Dermis microvascular lymphatic vessel endothelial cell (primary cell): ENCODE results near the gene FAM199X. TPM values are rescaled to one million over a fixed set of nuclear protein-coding genes. Genes with fewer than 3 reads are reported as not detected.

Experiments
- DNase-seq, 2 donors: peaks; one replicate each; pipeline versions ENCODE4 v3.0.0 to v3.0.0-alpha.2; 2010; ENCODE audit warnings: low read depth in 2 of 2
- total RNA-seq: library from RNA; depleted of rRNA; stranded (reverse); fragments of >200 nt; gene quantifications from 2 replicates; pipeline ENCODE4 v1.2.1, GENCODE V29; 2014

The FAM199X gene
- total RNA-seq = 22.6 and 23.5 TPM in 2 replicates

DNA sequence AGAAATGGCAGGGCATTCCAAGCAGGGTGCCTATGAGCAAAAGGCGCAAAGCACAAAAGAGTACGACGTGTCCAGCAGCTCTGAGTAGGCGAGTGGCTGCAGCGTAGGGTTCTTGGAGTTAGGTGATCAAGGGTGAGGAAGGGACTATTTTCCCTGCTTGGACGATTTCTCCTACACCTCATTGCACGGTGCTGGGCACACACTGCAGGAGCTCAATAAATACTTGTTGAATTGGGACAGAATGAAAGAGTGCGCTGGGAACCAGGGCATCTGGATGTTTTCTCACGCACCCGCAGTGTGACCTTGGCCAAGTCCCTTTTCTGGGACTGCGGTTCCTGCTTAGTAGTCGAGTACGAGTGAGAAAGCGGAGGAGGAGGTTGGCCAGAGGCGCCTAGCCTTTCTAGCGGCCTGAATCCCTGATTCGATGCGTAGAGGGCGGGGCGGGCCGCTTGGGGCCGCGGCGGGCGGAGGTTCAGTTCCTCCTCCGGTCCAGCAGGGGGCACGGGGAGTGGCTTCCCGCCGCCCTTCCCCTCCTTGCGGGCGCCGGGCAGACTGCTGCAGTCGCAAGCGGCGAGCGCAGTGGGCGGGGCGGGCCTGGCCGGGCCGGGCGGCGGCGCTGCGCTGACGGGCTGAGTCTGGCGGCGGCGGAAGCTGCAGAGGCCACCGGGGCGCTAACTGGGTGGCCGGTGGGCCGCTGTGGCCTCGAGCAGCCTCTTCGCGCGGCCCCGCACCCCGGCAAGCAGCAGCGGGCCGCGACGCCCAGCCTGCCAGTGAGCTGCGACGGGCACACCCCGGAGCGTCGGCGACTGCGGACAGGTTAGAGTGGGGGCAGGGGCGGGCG lies at the start of gene FAM199X:
Gene FAM199X (plus strand): TSS at position 560 of the 841 bp plus-strand sequence. CDS start 333 bp downstream, outside the sequence.
- peak; percentile 47 to 85 for DNase-seq

DNA sequence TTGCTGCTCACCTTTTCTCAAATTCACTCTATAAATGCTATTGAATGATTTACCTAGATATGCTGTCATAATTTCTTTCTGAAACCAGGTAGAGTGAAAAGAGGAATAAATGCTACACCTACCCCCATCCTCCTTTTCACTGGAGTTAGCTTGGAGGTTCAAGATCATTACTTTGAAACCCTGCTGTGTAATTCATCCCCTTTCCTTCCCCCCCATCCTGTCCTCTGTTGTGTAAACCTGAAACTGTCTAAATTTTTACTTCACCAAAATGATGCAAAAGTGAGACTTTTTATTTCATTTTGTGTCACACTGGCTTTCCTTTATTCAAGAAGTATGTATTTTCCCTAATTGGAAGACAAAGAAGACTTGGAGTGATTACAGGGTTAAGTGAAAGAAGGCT lies 48.5 kb upstream of the FAM199X start:
- DNase-seq = no peak

GRCh38 chrX:104118765-104119164 lies 47.5 kb upstream of the FAM199X start:
- no peak for DNase-seq

DNA sequence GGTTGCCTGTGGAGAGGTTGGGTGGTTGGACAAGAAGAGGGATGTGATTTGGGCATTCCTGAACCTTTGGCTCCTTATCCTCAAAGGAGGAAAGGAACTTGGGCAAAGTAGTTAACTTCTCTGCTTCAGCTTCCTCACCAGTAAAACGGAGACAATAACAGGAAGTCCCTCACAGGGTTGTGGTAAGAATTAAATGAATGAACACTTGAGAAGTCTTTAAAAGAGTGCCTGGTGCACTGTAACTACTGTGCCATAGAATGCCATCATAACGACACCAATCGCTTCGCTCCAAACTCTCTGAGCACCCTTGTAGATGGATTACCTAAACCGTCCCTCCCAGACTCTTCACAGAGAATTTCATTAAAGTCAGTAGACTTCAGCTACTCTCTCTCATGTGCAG lies 43.4 kb upstream of the FAM199X start:
- peak in 1 of 2 donors; percentile 12 for DNase-seq

DNA sequence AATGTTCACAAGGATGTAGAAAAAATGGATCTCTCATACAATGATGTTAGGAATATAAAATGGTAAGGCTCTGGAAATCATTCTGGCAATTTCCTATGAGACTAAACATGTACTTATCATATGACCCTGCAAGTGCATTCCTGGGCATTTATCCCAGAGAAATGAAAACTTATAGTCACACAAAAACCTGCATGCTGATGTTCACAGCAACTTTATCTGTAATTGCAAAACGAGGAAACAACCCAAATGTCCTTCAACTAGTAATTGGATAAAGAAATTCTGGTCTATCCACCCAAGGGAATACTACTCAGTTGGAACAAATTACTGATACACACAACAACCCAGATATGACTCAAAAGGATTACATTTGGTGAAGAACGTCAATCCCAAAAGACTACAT lies 39.4 kb upstream of the FAM199X start:
- DNase-seq = no peak

- DNase-seq = no peak
These were observed 35.4 kb upstream of the FAM199X start for GRCh38 chrX:104130808-104131207.

DNA sequence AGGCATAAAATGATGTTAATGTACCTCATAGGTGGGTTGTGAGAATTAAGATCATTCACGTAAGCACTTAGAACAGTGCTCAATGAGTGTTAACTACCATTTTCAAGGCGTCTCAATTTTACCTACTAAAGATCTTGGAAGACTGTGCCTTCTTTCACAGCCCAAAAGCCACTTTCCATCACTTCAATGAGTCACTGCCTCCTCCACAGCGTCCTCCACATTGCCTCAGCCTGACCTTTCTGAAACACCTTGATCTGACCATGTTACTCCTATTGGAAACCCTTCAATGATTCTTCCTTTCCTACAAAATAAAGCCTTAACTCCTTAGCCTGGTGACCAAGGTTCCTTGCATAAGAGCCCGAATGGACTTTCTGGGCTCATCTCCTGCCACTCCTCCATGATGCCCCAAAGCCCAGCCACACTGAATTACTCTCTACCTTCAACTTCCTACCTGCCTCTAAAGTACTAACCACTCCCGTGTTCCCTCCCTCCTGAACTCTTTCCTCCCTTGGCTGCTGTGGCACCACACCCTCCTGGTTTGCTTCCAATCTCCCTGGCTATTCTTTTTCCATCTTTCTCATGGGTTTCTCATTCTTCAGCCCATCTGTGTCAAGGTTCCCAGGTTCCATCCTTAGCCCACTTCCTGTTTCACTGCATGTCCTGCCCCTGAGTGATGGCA lies 31.5 kb upstream of the FAM199X start:
- DNase-seq = no peak

DNA sequence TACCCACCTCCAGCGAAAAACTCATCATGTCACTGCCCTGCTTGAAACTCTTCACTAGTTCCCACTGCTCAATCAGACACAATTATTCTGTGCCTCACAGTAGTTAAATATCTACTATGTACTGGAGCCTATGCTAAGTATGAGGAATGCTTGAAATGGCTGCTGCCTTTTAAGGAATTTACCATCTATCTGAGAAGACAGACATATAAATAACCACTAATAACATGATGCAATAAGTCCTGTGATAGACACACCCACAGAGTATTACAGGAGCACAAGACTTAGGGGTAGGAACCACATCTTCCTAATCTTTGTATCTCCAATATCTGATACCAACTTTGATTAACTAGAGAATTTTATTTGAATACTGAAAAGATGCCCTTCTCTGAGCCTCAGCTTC lies 30.6 kb upstream of the FAM199X start:
- no peak for DNase-seq

GRCh38 chrX:104136241-104137019 lies 29.8 kb upstream of the FAM199X start:
- peak; percentile 82 to 89 for DNase-seq

DNA sequence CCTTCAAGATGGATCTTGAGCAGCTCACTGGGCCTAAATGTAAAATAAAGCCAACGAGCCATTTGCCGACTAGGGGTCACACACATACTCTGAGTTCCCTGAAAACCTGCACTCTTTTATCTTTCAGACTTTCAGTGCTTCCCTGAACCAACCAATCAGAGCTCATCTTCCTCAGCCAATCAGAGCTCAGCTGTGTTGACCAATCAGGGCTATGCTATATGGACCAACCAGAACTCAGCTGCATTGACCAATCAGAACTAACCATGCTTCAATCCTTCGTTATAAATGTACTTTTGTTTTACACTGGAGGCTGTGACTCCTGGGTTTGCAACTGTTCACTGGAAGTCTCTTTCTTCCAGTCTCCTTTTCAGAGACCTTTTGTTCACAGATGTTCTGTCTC lies 28.8 kb upstream of the FAM199X start:
- peak; percentile 11 to 28 for DNase-seq

DNA sequence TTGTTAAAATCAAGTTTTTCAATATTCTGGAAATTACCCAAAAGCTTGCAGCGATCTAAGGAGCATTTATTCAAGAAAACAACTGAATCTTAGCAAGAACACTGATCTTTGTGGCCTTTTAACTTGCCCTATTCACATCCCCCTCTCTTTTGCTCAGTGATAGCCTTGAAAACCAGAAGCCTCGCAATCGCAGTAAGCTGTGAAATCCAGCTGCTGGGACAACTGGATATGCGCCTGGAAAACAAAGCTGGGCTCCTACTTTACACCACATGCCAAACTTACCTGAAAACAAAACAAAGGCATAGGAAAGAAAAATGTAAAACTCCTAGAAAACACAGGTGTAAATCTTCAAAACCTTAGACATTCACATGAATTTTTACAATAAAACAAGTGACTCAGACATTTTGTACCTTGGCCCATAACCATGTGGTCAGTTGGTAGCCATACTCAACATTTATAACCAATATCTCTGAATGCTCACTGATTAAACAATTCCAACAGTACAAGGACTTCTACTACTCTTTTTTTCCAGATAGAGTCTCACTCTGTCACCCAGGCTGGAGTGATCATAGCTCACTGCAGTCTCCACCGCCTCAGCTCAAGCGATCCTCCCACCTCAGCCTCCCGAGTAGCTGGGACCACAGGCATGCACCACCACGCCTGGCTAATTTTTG lies 25.0 kb upstream of the FAM199X start:
- no peak for DNase-seq

DNA sequence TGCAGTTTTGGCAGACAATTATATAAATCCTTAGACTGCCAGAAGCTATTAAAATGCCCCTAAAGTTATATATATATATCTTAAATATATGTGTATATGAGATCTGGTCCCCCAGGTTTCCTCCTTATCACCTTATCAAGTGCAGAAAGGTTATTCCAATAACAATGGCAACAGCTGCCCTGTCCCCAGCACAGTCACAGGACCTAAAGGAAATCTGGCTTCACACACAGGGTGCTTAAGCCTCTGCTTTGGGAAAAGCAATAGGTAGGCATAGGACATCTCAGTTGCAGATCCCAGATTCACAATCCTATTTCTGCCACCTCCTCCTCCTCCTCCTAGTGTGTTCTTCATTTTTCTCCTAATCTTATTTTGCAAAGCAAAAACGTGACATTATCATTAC lies 15.2 kb upstream of the FAM199X start:
- no peak for DNase-seq

DNA sequence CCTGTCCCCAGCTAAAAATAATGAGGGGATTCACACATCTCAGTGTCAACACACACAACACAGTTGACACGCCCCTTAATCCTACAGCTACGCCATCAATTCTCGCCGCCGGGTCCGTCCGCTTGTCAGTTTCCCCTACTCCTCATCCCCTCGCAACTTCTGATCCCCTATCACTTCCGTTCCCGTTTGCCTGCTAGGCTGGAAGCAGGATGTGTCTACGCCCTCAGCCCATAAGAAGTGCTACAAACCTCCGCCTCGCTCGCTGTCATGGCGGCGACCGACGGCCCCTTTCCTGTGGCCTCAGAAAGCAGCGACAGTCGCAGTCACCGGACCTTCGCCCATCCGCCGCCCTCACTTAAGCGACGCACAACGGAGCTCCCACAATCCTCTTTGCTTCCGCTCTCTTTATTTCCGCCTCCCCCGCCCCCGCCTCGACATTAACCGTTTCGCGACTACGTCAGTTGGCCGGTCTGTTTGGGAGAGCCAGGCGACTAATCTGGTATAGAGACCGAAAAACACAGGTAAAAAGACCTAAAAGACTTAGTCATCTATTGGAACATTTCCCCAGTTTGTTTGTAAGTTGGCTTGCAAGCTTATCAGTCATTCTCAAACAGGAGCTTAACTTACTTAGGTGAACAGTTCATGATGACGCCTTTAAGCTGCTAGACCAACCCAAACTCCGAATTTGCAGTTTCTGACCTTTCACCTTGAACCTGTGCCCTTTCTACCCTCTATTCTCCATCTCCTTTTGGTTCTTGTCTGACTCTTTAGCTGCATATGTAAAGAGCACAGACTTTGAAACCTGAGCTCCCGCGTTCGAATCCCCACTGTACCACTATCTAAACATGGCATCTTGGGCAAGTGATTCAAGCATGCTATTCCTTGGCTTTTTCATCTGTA lies 9.4 kb upstream of the FAM199X start, which contains the start of gene SLC25A53:
Gene SLC25A53 (minus strand): TSS at position 380 of the 900 bp plus-strand sequence. CDS start 51,752 bp downstream, outside the sequence.
- peak; percentile 81 to 86 for DNase-seq

GRCh38 chrX:104166735-104167436 lies 633 bp downstream of the FAM199X start:
- DNase-seq = peak in 1 of 2 donors; percentile 0

DNA sequence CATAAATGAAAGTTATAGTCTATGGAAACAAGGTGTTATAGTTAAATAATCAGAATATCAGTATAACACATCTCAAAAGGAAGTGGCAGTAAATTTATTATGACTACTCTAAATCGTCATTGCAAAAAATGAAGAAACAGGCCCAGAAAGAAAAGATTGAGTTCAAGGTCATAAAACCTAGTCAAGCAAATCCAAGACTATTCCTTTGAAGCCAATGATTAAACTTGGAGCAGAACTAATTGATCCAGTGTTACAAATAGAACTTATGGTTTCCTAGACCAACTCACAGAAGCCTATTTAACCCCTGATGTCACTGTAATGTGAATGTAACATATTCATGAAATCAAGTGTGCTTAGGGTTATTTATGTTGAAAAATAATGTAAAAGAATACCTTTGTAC lies 1.9 kb downstream of the FAM199X start:
- DNase-seq = no peak

DNA sequence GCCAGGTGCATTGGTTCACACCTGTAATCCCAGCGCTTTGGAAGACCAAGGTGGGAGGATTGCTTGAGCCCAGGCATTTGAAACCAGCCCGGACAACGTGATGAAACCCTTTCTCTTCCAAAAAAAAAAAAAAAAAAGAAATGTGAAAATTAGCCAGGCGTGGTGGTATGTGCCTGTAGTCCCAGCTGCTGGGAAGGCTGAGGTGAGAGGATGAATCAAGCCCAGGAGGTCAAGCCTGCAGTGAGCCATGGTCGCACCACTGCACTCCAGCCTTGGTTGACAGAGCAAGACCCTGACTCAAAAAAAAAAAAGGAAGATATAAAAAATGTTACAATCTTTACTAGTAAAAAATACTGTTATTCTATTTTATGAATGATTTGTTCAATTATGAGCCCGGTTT lies 5.9 kb downstream of the FAM199X start:
- no peak for DNase-seq

DNA sequence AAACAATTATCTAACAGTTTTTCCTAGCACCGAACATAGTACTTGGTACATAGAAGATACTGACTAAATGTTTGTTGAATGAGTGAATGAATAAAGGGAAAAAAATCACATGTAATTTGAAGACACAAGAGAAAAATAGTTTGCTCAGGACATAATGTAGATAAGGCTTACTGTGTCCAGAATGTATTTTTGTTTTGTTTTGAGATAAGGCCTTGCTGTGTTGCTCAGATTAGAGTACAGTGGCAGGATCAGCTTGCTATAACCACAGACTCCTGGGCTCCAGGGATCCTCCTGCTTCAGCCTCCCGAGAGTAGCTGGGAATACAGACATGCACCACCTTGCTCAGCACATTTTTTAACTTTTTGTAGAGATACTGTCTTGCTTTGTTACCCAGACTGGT lies 6.5 kb downstream of the FAM199X start:
- DNase-seq = no peak

- DNase-seq = no peak
These were observed 7.6 kb downstream of the FAM199X start for GRCh38 chrX:104173841-104174240.

GRCh38 chrX:104183685-104184084 lies 17.4 kb downstream of the FAM199X start:
- no peak for DNase-seq

DNA sequence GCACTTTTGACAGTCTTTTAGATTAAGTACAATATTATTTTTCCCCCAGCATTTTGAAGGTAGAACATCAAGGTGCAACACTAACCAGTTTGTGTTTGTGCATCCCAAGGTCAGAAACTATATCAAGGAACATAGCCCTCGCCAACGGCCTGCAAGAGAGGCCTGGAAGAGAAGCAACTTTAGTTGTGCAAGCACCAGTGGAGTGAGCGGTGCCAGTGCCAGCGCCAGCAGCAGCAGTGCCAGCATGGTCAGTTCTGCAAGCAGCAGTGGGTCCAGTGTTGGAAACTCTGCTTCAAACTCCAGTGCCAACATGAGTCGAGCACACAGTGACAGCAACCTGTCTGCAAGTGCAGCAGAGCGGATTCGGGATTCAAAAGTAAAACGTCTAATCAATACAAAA lies 21.7 kb downstream of the FAM199X start:
- DNase-seq = no peak
